T-helper 1 cell treated with Interleukin-12 subunit alpha and Interleukin-12 subunit beta and Interleukin-4 antibody, amounts not matched to agents 30 μg/mL and 1 μg/mL, for 36 hours (primary cell): Measurements from ENCODE around the gene NRG4.
"Not testable (repeated sequence)": the region's sequence is repeated elsewhere in the genome, so short reads cannot be mapped to it uniquely, and the experiment has no call there.

Experiments used
- H3K27ac Mint-ChIP-seq: one replicate; pipeline ENCODE4 v1.8.0; 2021; ENCODE audit warnings: mild to moderate bottlenecking, mixed read lengths
- H3K27me3 Mint-ChIP-seq: one replicate; pipeline ENCODE4 v1.8.0; 2021; ENCODE audit warnings: low read depth, mixed read lengths
- H3K36me3 Mint-ChIP-seq: one replicate; pipeline ENCODE4 v1.8.0; 2021; ENCODE audit warnings: low read depth, mixed read lengths
- H3K4me1 Mint-ChIP-seq: one replicate; pipeline ENCODE4 v1.8.0; 2021; ENCODE audit warnings: low read depth, mixed read lengths
- H3K4me3 Mint-ChIP-seq: one replicate; pipeline ENCODE4 v1.8.0; 2021; ENCODE audit warnings: mild to moderate bottlenecking, moderate library complexity, mixed read lengths
- H3K9me3 Mint-ChIP-seq: one replicate; pipeline ENCODE4 v1.8.0; 2021; ENCODE audit warnings: mixed read lengths

NRG4 gene, protein sequence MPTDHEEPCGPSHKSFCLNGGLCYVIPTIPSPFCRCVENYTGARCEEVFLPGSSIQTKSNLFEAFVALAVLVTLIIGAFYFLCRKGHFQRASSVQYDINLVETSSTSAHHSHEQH

DNA sequence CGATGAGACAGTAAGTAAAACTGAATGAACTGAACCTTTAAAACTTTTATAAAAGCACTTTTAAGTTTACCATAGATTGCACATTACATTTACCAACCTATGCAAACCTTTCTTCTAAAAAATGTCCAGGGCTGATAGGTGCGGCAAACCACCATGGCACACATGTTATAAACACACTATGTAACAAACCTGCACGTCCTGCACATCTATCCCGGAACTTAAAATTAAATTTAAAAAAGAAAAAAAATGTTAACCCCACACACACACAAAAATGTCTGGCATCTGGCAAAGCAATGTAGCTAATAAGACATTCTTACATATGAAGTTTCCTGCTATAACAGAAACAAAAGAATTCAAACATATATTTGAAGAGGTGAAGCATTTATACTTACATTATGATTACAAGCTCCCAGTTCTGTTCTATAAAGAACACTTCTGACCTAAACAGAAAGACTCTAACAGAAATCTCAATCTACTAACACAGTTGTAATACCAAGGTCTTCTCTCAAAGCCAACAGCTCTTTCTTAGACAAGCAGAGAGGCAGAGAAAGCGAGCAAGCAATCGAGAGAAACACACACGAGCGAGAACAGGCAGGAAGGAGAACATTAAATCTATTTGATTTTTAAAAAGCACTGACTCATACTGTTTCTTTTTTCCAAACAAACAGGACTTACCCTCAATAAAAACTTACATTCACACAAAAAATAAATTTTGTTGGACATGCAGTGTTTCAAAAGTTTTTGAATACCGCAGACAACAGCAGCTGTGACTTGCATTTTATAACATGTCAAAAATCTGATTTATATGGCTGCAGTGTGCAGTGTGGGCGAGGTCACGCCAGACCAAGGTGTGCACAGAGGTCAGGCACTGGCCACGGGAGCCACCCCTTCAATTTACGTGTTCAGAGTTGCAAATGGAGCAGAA lies at the start of gene NRG4:
Gene NRG4 (minus strand): TSS at position 798 of the 925 bp plus-strand sequence. CDS start 1,194 bp downstream, outside the sequence.
- Mint-ChIP-seq H3K36me3 (no peaks in the 10 kb centered on the region), H3K9me3 (peaks cover 7% of the 10 kb centered on the region), H3K27ac (no peak within 1 kb of the TSS), H3K4me3 (no peak within 1 kb of the TSS), H3K27me3 (peaks cover 54% of the 10 kb centered on the region), H3K4me1 (peaks cover 2% of the 10 kb centered on the region)

DNA sequence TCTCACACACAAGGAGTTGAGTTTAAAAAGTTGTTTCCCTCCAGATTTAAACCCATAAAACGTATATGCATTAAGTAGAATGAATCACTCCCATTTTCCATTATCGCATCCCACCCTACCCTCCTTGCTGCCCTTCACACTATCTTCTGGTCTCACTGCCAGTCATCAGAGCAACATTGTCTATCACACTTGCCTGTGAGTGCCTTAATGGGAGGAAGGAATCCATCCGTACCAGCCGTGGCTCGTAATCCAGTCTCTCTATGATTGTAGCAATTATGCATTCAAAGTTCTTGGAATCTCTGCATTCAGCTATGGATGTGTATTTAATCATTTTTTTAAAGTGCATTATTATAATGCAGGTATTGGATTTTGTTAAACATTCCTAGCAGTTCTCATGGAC lies 49.5 kb upstream of the NRG4 start:
- Mint-ChIP-seq H3K27ac (no peak overlapping the region), H3K9me3 (no peaks in the 10 kb centered on the region), H3K4me1 (peaks cover 29% of the 10 kb centered on the region), H3K36me3 (peaks cover 2% of the 10 kb centered on the region), H3K27me3 (peaks cover 83% of the 10 kb centered on the region), H3K4me3 (no peak overlapping the region)

DNA sequence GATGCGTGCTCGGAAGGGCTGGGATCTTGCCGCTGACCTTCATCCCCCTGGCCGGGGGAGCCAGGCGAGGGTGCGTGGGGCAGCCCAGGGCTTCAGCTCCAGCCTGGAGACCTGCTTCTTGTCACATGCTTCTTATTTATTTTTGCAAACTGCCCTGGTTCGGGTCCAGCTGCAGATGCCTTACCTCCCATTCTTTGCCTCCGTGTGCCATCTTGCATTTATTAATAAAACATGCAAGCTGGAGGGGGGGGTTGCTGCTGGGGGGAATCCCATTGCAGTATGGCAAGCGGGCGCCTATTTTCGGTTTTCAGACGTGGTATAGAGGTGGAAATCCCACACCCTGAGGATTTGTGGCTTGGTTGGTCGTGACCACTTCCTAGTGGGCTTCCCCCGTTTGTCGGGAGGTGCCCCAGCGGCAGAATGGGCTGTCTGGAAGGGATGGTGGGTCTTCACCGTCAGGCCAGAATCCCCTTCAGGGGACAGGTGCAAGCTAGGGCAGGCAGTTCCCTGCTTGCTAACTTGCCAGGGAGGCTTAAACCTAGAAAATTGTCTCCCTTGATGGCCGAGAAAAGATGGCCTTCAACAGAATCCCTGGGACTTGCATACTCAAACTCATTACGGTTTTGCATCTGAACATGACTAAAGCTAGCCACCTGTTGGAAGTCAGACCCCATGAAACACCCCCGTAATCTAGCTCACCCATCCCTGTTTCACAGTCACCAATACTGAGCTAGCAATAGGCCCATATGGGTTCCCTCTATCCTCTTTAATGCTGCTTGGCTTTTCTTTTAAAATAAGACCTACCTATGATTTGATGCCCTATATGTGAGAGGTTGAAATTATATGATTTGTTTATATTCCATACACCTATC lies 48.1 kb upstream of the NRG4 start:
- Mint-ChIP-seq H3K4me1 (peaks cover 21% of the 10 kb centered on the region), H3K27me3 (peaks cover 79% of the 10 kb centered on the region), H3K27ac (no peak overlapping the region), H3K4me3 (peak overlapping the region; percentile 62), H3K9me3 (no peaks in the 10 kb centered on the region), H3K36me3 (peaks cover 2% of the 10 kb centered on the region)

DNA sequence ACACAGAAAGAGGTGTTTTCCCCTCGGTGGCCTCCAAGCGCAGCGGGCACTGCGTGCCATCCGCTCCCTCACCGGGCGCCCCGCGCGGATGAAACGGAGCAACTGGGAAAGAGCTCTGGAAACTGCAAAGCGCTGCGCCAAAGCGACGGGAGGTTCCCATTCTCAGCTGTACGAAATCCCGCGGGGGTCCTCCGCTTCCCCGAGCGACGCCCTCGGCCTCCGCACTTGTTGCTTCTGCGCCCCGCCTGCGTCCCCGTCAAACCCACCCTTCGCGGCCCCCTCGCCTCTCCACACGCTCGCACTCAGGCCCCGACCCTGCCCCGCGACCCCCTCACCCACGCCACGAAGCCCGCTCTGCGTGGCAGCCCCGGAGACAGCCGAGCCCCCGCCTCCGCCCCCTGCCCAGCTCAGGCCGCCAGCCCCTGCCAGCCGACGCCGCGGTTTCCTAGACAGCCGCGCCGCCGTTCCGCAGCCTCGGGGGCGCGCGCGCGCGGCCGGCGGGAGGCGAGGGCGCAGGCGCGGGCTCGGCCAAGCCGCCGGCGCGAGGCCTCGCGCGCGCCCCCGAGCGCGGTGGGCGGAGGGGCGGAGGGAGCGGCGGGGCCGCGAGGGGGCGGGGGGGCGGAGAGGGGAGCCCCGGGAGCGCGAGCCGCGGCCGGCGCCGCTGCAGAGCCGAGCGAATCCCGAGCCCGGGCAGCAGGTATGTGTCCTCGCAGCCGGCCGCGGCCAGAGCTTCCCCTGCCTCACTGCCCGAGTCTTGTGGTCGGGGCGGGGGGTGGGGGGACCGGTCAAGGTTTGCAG lies 47.3 kb upstream of the NRG4 start, which contains the start of gene TMEM266:
Gene TMEM266 (plus strand): TSS at position 666 of the 798 bp plus-strand sequence. CDS start 74,279 bp downstream, outside the sequence.
- H3K27ac Mint-ChIP-seq = no peak within 1 kb of the TSS
- H3K4me3 Mint-ChIP-seq = peak within 1 kb of the TSS; percentile 82
- H3K9me3 Mint-ChIP-seq = no peaks in the 10 kb centered on the region
- H3K4me1 Mint-ChIP-seq = peaks cover 15% of the 10 kb centered on the region
- peaks cover 71% of the 10 kb centered on the region for H3K27me3 Mint-ChIP-seq
- H3K36me3 Mint-ChIP-seq = peaks cover 2% of the 10 kb centered on the region

DNA sequence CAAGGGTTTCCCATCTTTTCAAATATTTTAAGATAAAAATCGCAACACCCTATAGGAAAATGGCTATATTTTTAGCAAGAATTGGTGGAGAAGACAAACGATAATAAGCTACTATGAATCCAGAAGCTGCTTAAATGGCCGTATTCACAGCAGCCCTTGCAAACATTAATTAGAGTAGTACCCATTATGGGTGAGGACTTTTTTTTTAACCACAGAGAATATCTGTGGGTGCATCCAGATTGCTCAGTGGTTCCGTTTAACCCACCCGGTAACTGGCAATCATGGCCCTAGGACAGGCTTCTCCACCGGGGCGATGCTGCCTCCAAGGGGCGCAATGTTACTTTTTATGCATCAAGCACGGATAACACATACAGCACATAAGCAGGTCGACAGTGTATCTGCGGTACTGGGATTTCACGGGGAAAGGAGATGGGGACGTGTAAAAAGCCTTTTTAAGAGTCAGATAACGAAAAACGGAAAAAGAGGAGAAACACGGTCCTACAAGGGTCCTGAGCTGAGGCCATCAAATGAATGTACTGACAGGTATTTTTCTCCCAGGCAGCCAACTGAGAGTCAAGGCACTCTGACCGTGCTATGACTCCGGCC lies 46.6 kb upstream of the NRG4 start:
- H3K27ac Mint-ChIP-seq = no peak overlapping the region
- peaks cover 2% of the 10 kb centered on the region for H3K36me3 Mint-ChIP-seq
- peak overlapping the region; percentile 82 for H3K4me3 Mint-ChIP-seq
- no peaks in the 10 kb centered on the region for H3K9me3 Mint-ChIP-seq
- peaks cover 69% of the 10 kb centered on the region for H3K27me3 Mint-ChIP-seq
- peaks cover 15% of the 10 kb centered on the region for H3K4me1 Mint-ChIP-seq

DNA sequence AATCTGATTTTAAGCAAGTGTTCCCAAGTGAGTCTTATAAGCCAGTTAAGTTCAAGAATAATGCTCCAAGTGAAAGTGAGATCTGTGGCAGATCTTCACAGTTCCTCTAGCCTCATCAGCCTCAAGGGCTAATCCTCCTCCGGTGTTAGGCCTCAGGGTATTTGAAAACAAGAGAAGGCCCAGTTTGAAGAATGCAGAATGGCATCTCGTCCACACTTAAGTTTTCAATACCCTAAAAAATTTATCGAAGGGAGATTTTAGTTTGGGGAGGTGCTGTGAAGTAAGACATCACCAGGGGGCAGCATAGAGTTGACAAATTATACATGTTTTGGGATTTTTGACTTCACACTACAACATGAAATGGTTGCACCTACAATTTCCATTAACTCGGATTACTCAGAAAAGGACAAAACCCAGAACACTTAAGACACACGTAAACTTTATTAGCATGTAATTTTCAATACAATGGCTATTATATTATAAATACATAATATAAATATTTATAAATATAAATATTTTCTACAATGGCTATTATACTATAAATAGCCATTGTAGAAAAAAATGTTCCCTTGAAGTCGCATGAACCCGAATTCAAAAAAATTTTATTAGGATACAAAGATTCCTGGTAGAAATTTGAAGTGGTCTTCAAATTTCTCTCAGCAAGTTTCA lies 45.2 kb upstream of the NRG4 start:
- Mint-ChIP-seq H3K4me3 (no peak overlapping the region), H3K9me3 (no peaks in the 10 kb centered on the region), H3K27ac (no peak overlapping the region), H3K27me3 (peaks cover 62% of the 10 kb centered on the region), H3K36me3 (peaks cover 2% of the 10 kb centered on the region), H3K4me1 (peaks cover 14% of the 10 kb centered on the region)

DNA sequence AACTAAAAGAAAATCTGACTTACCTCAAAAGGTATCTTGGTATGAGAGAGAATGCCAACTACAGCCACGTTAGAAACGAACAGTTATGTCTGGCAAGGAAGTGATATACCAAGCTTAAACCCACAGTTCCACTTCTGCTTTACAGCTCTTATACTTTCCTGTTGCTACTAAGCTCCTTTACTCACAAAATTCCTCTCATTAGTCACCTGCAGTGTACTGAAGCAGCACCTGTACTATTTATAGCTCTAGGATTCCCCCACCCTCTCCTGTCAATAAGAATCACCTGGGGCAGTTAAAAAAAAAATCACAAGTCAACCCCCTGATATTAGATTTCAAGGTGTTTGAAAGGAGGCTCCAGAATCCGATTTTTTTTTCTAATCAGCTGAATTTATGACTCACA lies 44.7 kb upstream of the NRG4 start:
- Mint-ChIP-seq H3K36me3 (peaks cover 2% of the 10 kb centered on the region), H3K27ac (no peak overlapping the region), H3K9me3 (no peaks in the 10 kb centered on the region), H3K4me3 (no peak overlapping the region), H3K27me3 (peaks cover 56% of the 10 kb centered on the region), H3K4me1 (peaks cover 11% of the 10 kb centered on the region)

DNA sequence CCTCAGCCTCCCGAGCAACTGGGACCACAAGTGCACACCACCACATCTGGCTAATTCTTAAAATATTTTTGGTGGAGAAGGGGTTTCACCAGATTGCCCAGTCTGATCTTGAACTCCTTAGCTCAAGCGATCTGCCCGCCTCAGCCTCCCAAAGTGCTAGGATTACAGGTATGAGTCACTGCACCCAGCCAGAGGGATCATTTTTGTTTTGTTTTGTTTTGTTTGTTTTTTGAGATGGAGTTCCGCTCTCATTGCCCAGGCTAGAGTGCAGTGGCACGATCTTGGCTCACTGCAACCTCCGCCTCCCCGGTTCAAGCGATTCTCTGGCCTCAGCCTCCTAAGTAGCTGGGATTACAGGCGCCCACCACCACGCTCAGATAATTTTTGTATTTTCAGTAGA lies 42.0 kb upstream of the NRG4 start:
- Mint-ChIP-seq H3K27me3 (peaks cover 37% of the 10 kb centered on the region), H3K4me1 (peaks cover 11% of the 10 kb centered on the region)
- not testable (repeated sequence) for H3K36me3 Mint-ChIP-seq, H3K27ac Mint-ChIP-seq, H3K4me3 Mint-ChIP-seq, H3K9me3 Mint-ChIP-seq

DNA sequence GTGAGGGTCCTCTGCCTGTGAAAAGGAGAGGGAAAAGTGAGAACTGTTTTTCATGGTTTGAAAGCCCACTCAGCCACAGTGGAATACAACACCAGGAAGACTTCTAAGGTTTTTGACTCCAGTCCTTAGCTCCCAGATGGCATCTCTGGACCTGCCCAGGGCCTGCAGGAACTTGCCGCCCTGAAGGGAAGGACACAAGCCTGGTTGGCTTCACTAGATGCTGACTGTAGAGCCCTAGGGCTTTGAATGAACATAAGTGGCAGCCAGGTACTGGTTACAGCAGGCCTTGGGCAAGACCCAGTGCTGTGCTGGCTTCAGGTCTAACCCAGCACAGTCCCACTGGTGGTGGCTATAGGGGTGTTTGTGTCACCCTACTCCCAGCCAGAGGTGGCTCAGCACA lies 26.3 kb upstream of the NRG4 start:
- Mint-ChIP-seq H3K27ac (no peak overlapping the region), H3K27me3 (peaks cover 44% of the 10 kb centered on the region), H3K9me3 (peaks cover 11% of the 10 kb centered on the region), H3K4me3 (no peak overlapping the region), H3K4me1 (no peaks in the 10 kb centered on the region), H3K36me3 (no peaks in the 10 kb centered on the region)

DNA sequence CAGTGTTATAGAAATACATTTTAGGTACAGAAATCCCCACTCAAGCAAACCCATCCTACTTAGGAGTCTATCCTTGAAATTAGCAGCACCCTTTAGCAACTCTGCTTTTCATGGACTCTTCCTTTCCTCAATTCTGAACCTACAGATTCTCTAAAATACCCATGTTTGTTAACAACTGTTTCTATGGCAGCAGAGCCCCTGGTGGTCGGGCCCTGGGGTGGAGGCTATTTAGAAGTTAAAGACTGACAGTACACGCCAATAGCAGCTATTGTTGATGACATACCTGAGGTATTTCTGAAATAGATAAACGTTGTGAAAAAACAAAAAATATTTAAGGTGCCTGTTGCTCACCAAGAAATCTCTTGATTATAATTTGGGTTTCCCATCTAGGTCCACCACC lies 23.4 kb upstream of the NRG4 start:
- H3K4me3 Mint-ChIP-seq = no peak overlapping the region
- no peaks in the 10 kb centered on the region for H3K4me1 Mint-ChIP-seq
- no peaks in the 10 kb centered on the region for H3K36me3 Mint-ChIP-seq
- no peaks in the 10 kb centered on the region for H3K9me3 Mint-ChIP-seq
- peaks cover 33% of the 10 kb centered on the region for H3K27me3 Mint-ChIP-seq
- H3K27ac Mint-ChIP-seq = no peak overlapping the region

DNA sequence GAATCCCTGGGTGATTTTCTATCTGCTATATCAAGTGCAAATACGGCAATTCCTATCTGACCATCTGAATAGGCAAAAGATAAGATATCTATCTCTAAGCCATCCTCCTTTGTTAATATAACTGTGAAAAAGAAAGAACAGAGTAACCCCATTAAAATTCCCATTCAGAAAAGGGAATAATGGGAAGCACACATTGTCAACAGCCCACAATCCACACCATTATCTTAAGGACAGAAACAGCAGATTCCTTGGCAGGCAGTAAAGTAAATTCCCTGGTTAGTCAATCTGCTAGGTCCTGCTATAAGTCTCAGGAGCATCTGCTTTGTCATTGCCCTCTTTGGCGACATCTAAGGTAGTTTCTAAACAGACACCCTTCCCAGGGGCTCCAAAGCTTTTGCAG lies 21.9 kb upstream of the NRG4 start:
- no peak overlapping the region for H3K27ac Mint-ChIP-seq
- no peaks in the 10 kb centered on the region for H3K4me1 Mint-ChIP-seq
- H3K36me3 Mint-ChIP-seq = no peaks in the 10 kb centered on the region
- peaks cover 35% of the 10 kb centered on the region for H3K27me3 Mint-ChIP-seq
- H3K4me3 Mint-ChIP-seq = no peak overlapping the region
- H3K9me3 Mint-ChIP-seq = no peaks in the 10 kb centered on the region

DNA sequence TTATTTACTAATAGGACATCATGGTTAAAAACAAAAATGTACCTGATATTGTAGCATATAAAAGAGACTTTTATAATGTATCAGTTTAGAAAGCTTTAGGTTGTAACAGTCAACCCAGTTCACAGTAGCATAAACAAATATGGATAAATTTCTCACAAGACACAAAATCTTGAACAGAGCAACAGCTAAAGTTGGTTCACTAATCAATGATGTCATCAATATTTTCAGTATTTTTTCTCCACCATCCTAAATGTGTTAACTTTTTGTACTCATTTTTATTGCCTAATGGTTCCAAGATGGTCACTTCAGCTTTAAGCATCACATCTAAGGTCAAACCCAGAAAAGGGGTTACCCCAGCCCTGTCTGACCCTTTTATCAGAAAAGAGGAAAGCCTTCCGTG lies 21.2 kb upstream of the NRG4 start:
- Mint-ChIP-seq H3K4me1 (no peaks in the 10 kb centered on the region), H3K4me3 (no peak overlapping the region), H3K27me3 (peaks cover 36% of the 10 kb centered on the region), H3K36me3 (no peaks in the 10 kb centered on the region), H3K9me3 (no peaks in the 10 kb centered on the region), H3K27ac (no peak overlapping the region)

DNA sequence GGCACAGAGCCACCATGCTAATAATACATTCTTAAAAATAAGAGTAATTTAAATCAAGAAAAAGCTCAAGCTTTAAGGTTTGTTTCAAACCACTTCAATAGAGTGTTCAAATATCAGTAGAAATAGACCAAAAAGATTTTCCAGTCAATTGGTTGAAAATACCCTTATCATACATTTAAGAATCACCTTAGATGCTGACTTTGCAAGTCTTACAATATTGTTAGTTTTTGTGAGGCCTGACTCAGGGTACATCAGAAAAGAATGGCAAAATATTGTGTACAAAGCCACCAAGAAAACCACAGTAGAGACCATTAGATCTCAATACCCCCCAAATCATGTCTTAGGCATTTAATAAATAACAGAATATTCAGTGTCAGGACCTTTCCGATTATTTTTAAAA lies 19.8 kb upstream of the NRG4 start:
- no peaks in the 10 kb centered on the region for H3K4me1 Mint-ChIP-seq
- no peaks in the 10 kb centered on the region for H3K36me3 Mint-ChIP-seq
- no peak overlapping the region for H3K27ac Mint-ChIP-seq
- H3K4me3 Mint-ChIP-seq = no peak overlapping the region
- H3K27me3 Mint-ChIP-seq = peaks cover 36% of the 10 kb centered on the region
- H3K9me3 Mint-ChIP-seq = no peaks in the 10 kb centered on the region
